ENCODE results near the gene CHDH. TPM values are rescaled to one million over a fixed set of nuclear protein-coding genes. Genes with fewer than 3 reads are reported as not detected.

The CHDH gene
- total RNA-seq, 1 donor from 2014 or later: 17.7 TPM

GRCh38 chr3:53800041-53800906 lies 45.9 kb downstream of the CHDH start:
- H3K27me3 Mint-ChIP-seq: peaks cover 6% of the 10 kb centered on the region
- H3K4me3 Mint-ChIP-seq (ENCODE audit: low read depth): no peak overlapping the region
- no peak for DNase-seq (ENCODE audit: low spot score, unreplicated experiment)
- H3K9me3 Mint-ChIP-seq (ENCODE audit: low read depth): no peaks in the 10 kb centered on the region
- TF ChIP-seq CTCF (IDR thresholded peaks at IDR 0.05; ENCODE audit: unreplicated experiment): no peak
- H3K27ac Mint-ChIP-seq: no peak overlapping the region
- H3K4me1 Mint-ChIP-seq (ENCODE audit: low read depth): no peaks in the 10 kb centered on the region
- H3K36me3 Mint-ChIP-seq (ENCODE audit: insufficient read depth): no peaks in the 10 kb centered on the region

- no peak for DNase-seq (ENCODE audit: low spot score, unreplicated experiment)
- Mint-ChIP-seq H3K4me3 (ENCODE audit: low read depth) (no peak overlapping the region), H3K27ac (no peak overlapping the region), H3K4me1 (ENCODE audit: low read depth) (no peaks in the 10 kb centered on the region), H3K27me3 (peaks cover 6% of the 10 kb centered on the region), H3K9me3 (ENCODE audit: low read depth) (no peaks in the 10 kb centered on the region), H3K36me3 (ENCODE audit: insufficient read depth) (no peaks in the 10 kb centered on the region)
- TF ChIP-seq CTCF (IDR thresholded peaks at IDR 0.05; ENCODE audit: unreplicated experiment): no peak
Observed at GRCh38 chr3:53799338-53799865, 46.8 kb downstream of the CHDH start.

GRCh38 chr3:53798144-53798543 lies 48.1 kb downstream of the CHDH start:
- DNase-seq (ENCODE audit: low spot score, unreplicated experiment): no peak
- no peak for TF ChIP-seq CTCF (IDR thresholded peaks at IDR 0.05; ENCODE audit: unreplicated experiment)
- H3K27me3 Mint-ChIP-seq: peaks cover 8% of the 10 kb centered on the region
- H3K4me3 Mint-ChIP-seq (ENCODE audit: low read depth): no peak overlapping the region
- no peak overlapping the region for H3K27ac Mint-ChIP-seq
- no peaks in the 10 kb centered on the region for H3K36me3 Mint-ChIP-seq (ENCODE audit: insufficient read depth)
- no peaks in the 10 kb centered on the region for H3K4me1 Mint-ChIP-seq (ENCODE audit: low read depth)
- H3K9me3 Mint-ChIP-seq (ENCODE audit: low read depth): no peaks in the 10 kb centered on the region

- DNase-seq (ENCODE audit: low spot score, unreplicated experiment): no peak
- Mint-ChIP-seq H3K27me3 (peaks cover 8% of the 10 kb centered on the region), H3K9me3 (ENCODE audit: low read depth) (no peaks in the 10 kb centered on the region), H3K27ac (no peak overlapping the region), H3K4me3 (ENCODE audit: low read depth) (no peak overlapping the region), H3K4me1 (ENCODE audit: low read depth) (no peaks in the 10 kb centered on the region), H3K36me3 (ENCODE audit: insufficient read depth) (no peaks in the 10 kb centered on the region)
- TF ChIP-seq CTCF (IDR thresholded peaks at IDR 0.05; ENCODE audit: unreplicated experiment): no peak
Observed at GRCh38 chr3:53795789-53796560, 50.2 kb downstream of the CHDH start.

GRCh38 chr3:53795176-53795575 lies 51.0 kb downstream of the CHDH start:
- Mint-ChIP-seq H3K27ac (no peak overlapping the region), H3K4me3 (ENCODE audit: low read depth) (no peak overlapping the region), H3K27me3 (peaks cover 8% of the 10 kb centered on the region), H3K4me1 (ENCODE audit: low read depth) (no peaks in the 10 kb centered on the region), H3K9me3 (ENCODE audit: low read depth) (no peaks in the 10 kb centered on the region), H3K36me3 (ENCODE audit: insufficient read depth) (no peaks in the 10 kb centered on the region)
- no peak for DNase-seq (ENCODE audit: low spot score, unreplicated experiment)
- TF ChIP-seq CTCF (IDR thresholded peaks at IDR 0.05; ENCODE audit: unreplicated experiment): no peak

Data from progenitor cell of endocrine pancreas (in vitro differentiated cells).